ENCODE results near the gene ACSF3.

Gene ACSF3

GRCh38 chr16:89145406-89146161 is 51.9 kb downstream of the ACSF3 start:
- DNase-seq, result no peak

GRCh38 chr16:89146211-89147005 is 52.8 kb downstream of the ACSF3 start:
- DNase-seq, result no peak

GRCh38 chr16:89147085-89147817 is 53.6 kb downstream of the ACSF3 start:
- DNase-seq, result no peak

GRCh38 chr16:89149386-89149785 is 55.7 kb downstream of the ACSF3 start:
- no peak for DNase-seq

GRCh38 chr16:89150090-89150835 is 56.6 kb downstream of the ACSF3 start:
- no peak for DNase-seq

- DNase-seq, result no peak
Observed at GRCh38 chr16:89150981-89151380, 57.3 kb downstream of the ACSF3 start.

GRCh38 chr16:89152831-89153700 is 59.4 kb downstream of the ACSF3 start:
- no peak for DNase-seq

- DNase-seq, result no peak
Observed at GRCh38 chr16:89153848-89154271, 60.2 kb downstream of the ACSF3 start.

- DNase-seq, result no peak
Observed at GRCh38 chr16:89154390-89155183, 60.9 kb downstream of the ACSF3 start.

GRCh38 chr16:89155184-89155679 is 61.6 kb downstream of the ACSF3 start:
- no peak for DNase-seq

- DNase-seq, result peak in 2 of 14 donors; percentile 6 to 38
Observed at GRCh38 chr16:89155851-89156739, 62.4 kb downstream of the ACSF3 start.

- DNase-seq, result no peak
Observed at GRCh38 chr16:89156740-89157645, 63.3 kb downstream of the ACSF3 start.

GRCh38 chr16:89157778-89158177 is 64.1 kb downstream of the ACSF3 start:
- DNase-seq, result no peak

- no peak for DNase-seq
Observed at GRCh38 chr16:89159066-89159849, 65.6 kb downstream of the ACSF3 start.

GRCh38 chr16:89159850-89160354 is 66.2 kb downstream of the ACSF3 start:
- DNase-seq, result no peak

- DNase-seq, result no peak
Observed at GRCh38 chr16:89160977-89161701, 67.5 kb downstream of the ACSF3 start.
